Peyer's patch (tissue), 4 donors: ENCODE measurements around the gene SESTD1. TPM values are rescaled to one million over a fixed set of nuclear protein-coding genes. Genes with fewer than 3 reads are reported as not detected.
"Not testable (repeated sequence)": the region's sequence is repeated elsewhere in the genome, so short reads cannot be mapped to it uniquely, and the experiment has no call there.

Source experiments
- DNase-seq, 3 donors: peaks; one replicate each; pipeline ENCODE4 v3.0.0-alpha.2; 2017 to 2019
- H3K27ac ChIP-seq, 4 donors: fragments of 200-600 bp; sonication (generic); one replicate each; pipeline ENCODE4 v1.5.1; 2016 to 2019
- H3K27me3 ChIP-seq, 2 donors: fragments of 200-600 bp; sonication (generic); one replicate each; pipeline ENCODE4 v1.5.1; 2019
- H3K36me3 ChIP-seq, 3 donors: fragments of 200-600 bp; sonication (generic); one replicate each; pipeline ENCODE4 v1.5.1; 2016 to 2019
- H3K4me1 ChIP-seq, 4 donors: fragments of 200-600 bp; sonication (generic); one replicate each; pipeline ENCODE4 v1.5.1; 2016 to 2019
- H3K4me3 ChIP-seq, 4 donors: fragments of 200-600 bp; sonication (generic); 1 replicate in 3 of 4; 2 replicates in 1 of 4; pipeline ENCODE4 v1.5.1; 2016 to 2019; ENCODE audit warnings: mild to moderate bottlenecking in 1 of 4
- H3K9me3 ChIP-seq, 4 donors: fragments of 200-600 bp; sonication (generic); one replicate each; pipeline ENCODE4 v1.5.1; 2016 to 2019; ENCODE audit warnings: mild to moderate bottlenecking in 1 of 4
- POLR2A ChIP-seq, 2 donors: fragments of 450-650 bp; IDR thresholded peaks; one replicate each; pipeline ENCODE4 v1.5.1; 2017; ENCODE audit warnings: antibody characterized with exemption in 2 of 2, mild to moderate bottlenecking in 2 of 2, moderate library complexity in 2 of 2
- total RNA-seq, 4 donors: library from RNA; depleted of rRNA; stranded (reverse); fragments of >200 nt; gene quantifications; one replicate each; pipeline ENCODE4 v1.1.0, GENCODE V29; 2016
- TF ChIP-seq, protein P1 (sequence below), 6 experiments: fragments of 450-650 bp in 4 of 6; fragments of 200-600 bp in 2 of 6; sonication (generic) in 1 of 6; IDR thresholded peaks; one replicate each; pipeline ENCODE4 v1.5.1; 2017 to 2019; ENCODE audit warnings: antibody characterized with exemption in 6 of 6, mild to moderate bottlenecking in 3 of 6, moderate library complexity in 1 of 6

The SESTD1 gene
- total RNA-seq, 4 donors from 2014 or later: 19.3 to 66.0 (median 39.6) TPM

DNA sequence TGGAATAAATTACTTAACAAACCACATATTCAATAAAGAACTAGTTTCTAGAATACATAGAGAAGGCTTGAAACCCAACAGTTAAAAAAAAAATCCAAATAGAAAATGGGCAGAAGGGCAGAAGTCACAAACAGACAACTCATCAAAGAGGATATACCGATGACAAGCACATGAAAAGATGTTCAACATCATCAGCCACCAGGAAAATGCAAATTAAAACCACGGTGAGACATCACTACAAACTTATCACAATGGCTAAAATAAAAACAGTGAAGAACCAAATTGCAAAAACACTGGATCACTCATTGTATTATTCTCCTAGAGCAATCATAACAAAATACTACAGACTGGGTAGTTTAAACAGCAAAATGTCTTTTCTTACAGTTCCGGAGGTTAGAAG lies 14.5 kb downstream of the SESTD1 start:
- no peak for DNase-seq
- no peak for TF ChIP-seq POLR2A (IDR thresholded peaks at IDR 0.05)
- TF ChIP-seq, protein P1, sequence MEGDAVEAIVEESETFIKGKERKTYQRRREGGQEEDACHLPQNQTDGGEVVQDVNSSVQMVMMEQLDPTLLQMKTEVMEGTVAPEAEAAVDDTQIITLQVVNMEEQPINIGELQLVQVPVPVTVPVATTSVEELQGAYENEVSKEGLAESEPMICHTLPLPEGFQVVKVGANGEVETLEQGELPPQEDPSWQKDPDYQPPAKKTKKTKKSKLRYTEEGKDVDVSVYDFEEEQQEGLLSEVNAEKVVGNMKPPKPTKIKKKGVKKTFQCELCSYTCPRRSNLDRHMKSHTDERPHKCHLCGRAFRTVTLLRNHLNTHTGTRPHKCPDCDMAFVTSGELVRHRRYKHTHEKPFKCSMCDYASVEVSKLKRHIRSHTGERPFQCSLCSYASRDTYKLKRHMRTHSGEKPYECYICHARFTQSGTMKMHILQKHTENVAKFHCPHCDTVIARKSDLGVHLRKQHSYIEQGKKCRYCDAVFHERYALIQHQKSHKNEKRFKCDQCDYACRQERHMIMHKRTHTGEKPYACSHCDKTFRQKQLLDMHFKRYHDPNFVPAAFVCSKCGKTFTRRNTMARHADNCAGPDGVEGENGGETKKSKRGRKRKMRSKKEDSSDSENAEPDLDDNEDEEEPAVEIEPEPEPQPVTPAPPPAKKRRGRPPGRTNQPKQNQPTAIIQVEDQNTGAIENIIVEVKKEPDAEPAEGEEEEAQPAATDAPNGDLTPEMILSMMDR (IDR thresholded peaks at IDR 0.05): no peak

DNA sequence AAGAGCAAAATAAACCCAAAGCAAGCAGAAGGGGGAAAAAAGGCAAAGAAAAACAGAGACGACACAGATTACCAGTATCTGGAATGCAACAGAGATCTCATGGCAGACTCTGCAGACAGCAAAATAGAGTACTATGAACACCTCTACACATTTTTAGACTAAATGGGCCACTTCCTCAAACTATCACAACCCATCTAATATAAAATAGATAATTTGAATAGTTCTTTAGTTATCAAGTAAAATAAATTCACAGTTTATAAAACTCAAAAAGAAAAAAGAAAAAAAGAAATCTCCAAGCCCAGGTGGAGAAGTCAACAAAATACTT lies 16.6 kb downstream of the SESTD1 start:
- TF ChIP-seq POLR2A (IDR thresholded peaks at IDR 0.05): no peak
- TF ChIP-seq, protein P1 (IDR thresholded peaks at IDR 0.05): no peak
- DNase-seq: no peak
- Histone ChIP-seq H3K27me3 (no peaks in the 10 kb centered on the region), H3K9me3 (no peaks in the 10 kb centered on the region), H3K4me1 (peaks cover 0 to 15% (median 0%) of the 10 kb centered on the region in 4 donors), H3K27ac (no peak overlapping the region), H3K4me3 (no peak overlapping the region), H3K36me3 (no peaks in the 10 kb centered on the region)

More for the DNA sequence above, 14.5 kb downstream of the SESTD1 start:
- Histone ChIP-seq H3K27me3 (no peaks in the 10 kb centered on the region), H3K27ac (no peak overlapping the region), H3K4me1 (peaks cover 0 to 15% (median 0%) of the 10 kb centered on the region in 4 donors), H3K9me3 (no peaks in the 10 kb centered on the region), H3K36me3 (no peaks in the 10 kb centered on the region), H3K4me3 (no peak overlapping the region)

DNA sequence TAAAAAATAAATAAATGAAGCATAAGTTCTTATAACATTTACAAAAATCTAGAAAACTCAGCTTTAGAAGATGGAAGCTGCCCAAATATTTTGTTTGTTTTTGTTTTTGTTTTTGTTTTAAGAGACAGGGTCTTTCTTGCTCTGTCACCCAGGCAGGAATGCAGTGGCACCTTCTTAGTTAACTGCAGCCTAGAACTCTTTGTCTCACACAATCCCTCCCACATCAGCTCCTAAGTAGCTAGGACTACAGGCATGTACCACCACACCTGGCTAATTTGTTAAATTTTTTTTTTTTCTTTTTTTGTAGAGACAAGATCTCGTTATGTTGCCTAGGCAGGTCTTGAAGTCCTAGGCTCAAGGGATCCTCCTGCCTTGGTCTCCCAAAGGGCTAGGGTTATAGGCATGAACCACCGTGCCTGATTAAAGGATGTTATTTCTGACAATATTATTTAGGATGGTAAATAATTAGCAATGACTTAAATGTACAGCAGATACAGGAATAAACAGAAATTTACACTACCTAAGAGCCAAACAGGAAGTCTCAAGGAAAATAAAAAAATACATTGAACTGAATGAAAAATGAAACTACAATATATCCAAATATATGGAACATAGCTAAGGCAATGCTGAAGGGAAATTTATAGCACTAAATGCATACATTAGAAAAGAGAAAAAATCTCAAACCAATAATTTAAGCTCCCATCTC lies 17.2 kb downstream of the SESTD1 start:
- no peak overlapping the region for H3K27ac ChIP-seq
- no peak overlapping the region for H3K4me3 ChIP-seq
- no peak for DNase-seq
- peaks cover 0 to 10% (median 0%) of the 10 kb centered on the region in 4 donors for H3K4me1 ChIP-seq
- TF ChIP-seq, protein P1 (IDR thresholded peaks at IDR 0.05): no peak
- no peak for TF ChIP-seq POLR2A (IDR thresholded peaks at IDR 0.05)
- no peaks in the 10 kb centered on the region for H3K9me3 ChIP-seq
- H3K27me3 ChIP-seq: no peaks in the 10 kb centered on the region
- no peaks in the 10 kb centered on the region for H3K36me3 ChIP-seq

DNA sequence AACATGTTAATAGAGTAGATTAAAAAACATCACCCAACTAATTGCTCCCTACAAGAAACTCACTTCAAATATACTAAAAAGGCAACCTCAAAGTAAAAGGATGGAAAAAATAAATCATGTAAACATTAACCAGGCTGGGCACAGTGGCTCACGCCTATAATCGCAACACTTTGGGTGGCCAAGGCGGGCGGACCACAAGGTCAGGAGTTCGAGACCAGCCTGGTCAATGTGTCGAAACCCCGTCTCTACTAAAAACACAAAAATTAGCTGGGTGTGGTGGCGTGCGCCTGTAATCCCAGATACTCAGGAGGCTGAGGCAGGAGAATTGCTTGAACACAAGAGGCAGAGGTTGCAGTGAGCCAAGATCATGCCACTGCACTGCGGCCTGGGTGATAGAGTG lies 18.8 kb downstream of the SESTD1 start:
- H3K27ac ChIP-seq, H3K4me3 ChIP-seq, DNase-seq, H3K4me1 ChIP-seq, H3K36me3 ChIP-seq, H3K27me3 ChIP-seq, H3K9me3 ChIP-seq: not testable (repeated sequence)

DNA sequence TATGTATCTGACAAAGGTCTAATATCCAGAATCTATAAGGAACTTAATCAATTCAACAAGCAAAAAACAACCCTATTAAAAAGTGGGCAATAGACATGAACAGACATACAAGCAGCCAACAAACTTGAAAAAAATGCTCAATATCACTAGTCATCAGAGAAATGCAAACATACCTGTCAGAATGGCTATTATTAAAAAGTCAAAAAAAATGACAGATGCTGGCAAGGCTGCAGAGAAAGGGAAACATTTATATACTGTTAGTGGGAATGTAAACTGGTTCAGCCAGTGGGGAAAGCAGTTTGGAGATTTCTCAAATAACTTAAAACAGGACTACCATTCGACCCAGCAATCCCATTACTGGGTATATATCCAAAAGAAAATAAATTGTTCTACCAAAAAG lies 21.6 kb downstream of the SESTD1 start:
- no peaks in the 10 kb centered on the region for H3K27me3 ChIP-seq
- no peak overlapping the region for H3K4me3 ChIP-seq
- DNase-seq: no peak
- H3K9me3 ChIP-seq: no peaks in the 10 kb centered on the region
- TF ChIP-seq, protein P1 (IDR thresholded peaks at IDR 0.05): no peak
- no peak for TF ChIP-seq POLR2A (IDR thresholded peaks at IDR 0.05)
- peaks cover 0 to 20% (median 6%) of the 10 kb centered on the region in 4 donors for H3K4me1 ChIP-seq
- no peak overlapping the region for H3K27ac ChIP-seq
- H3K36me3 ChIP-seq: no peaks in the 10 kb centered on the region

DNA sequence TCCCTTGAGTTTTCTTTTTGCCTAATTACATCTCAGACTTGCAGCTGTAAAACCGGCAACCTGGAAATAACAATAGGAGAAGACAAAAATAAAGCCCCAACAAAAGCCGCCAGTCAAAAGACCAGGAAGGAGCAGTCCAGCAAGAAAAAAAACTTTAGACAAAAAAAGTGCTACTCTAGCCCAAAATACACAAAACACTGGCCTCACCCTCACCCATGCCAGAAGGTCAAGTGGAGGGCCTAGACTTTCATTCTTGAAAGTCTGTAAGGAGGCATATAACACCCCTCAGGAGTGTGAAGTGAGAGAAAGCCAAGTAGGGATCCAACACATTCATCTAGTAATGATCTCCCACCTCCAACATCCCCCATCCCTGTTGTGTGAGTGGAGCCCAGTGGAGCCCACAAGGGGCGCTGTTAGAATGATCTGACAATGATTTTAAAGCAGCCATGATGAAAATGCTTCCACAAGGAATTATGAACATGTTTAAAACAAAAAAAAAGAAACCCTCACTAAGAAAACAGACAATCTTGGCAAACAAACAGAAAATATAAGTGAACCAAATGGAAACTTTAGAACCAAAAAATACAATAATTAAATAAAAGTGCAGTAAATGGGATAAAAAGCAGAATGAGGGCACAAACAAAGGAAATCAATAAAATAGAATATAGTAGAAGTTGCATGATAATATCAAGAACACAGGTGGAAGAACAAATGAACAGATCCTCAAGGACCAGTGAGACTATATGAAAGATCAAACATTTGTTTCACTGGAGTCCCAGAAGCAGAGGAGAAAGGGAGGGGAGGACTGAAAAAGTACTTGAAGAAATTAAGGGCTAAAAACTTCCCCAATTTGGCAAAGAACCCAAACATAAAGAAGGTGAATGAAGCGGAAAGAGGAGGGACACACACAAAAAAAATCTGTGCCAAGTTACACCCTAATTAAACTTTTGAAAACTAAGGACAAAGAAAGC lies 23.9 kb downstream of the SESTD1 start:
- H3K4me3 ChIP-seq: no peak overlapping the region
- no peak overlapping the region for H3K27ac ChIP-seq
- H3K36me3 ChIP-seq: no peaks in the 10 kb centered on the region
- DNase-seq: no peak
- no peaks in the 10 kb centered on the region for H3K27me3 ChIP-seq
- peaks cover 0 to 29% (median 6%) of the 10 kb centered on the region in 4 donors for H3K4me1 ChIP-seq
- TF ChIP-seq POLR2A (IDR thresholded peaks at IDR 0.05): no peak
- TF ChIP-seq, protein P1 (IDR thresholded peaks at IDR 0.05): no peak
- H3K9me3 ChIP-seq: no peaks in the 10 kb centered on the region
